MCF 10A (cell line): ENCODE results near the gene PGC. TPM values are rescaled to one million over a fixed set of nuclear protein-coding genes. Genes with fewer than 3 reads are reported as not detected.
A peak's percentile ranks its signal among the peaks of the same experiment; 100 is the strongest.

Experiments
- BruUV-seq: library from RNA; stranded (reverse); fragments of 400-500 nt; replicated peaks from 2 replicates; lab custom pipeline; 2021; lab: Mats Ljungman, UMichigan
- CTCF ChIA-PET: fragments of 300-600 bp; sonication (Branson Sonifier 250); formaldehyde crosslinking; extraction: SDS; loops from one replicate; lab custom pipeline; 2021; ENCODE audit warnings: antibody characterized with exemption, inconsistent platforms; lab: Yijun Ruan, JAX
- POLR2A ChIA-PET: fragments of 300-600, 350-650 bp; sonication (Branson Sonifier 250); formaldehyde crosslinking; extraction: SDS; loops from one replicate; lab custom pipeline; 2020; ENCODE audit warnings: antibody characterized with exemption, inconsistent platforms; lab: Yijun Ruan, JAX
- DNase-seq: peaks from one replicate; pipeline ENCODE4 v3.0.0-alpha.2; 2018; ENCODE audit not compliant: unreplicated experiment
- H3K27ac Mint-ChIP-seq: one replicate; pipeline ENCODE4 v1.8.0; 2022; ENCODE audit warnings: mild to moderate bottlenecking, low read depth, mixed read lengths; ENCODE audit not compliant: unreplicated experiment
- H3K27me3 Mint-ChIP-seq: one replicate; pipeline ENCODE4 v1.8.0; 2022; ENCODE audit warnings: mixed read lengths; ENCODE audit not compliant: insufficient read depth, unreplicated experiment
- H3K36me3 Mint-ChIP-seq: one replicate; pipeline ENCODE4 v1.8.0; 2022; ENCODE audit warnings: mild to moderate bottlenecking, moderate library complexity, mixed read lengths; ENCODE audit not compliant: insufficient read depth, unreplicated experiment
- H3K4me1 Mint-ChIP-seq: one replicate; pipeline ENCODE4 v1.8.0; 2022; ENCODE audit warnings: mixed read lengths; ENCODE audit not compliant: insufficient read depth, unreplicated experiment
- H3K4me3 Mint-ChIP-seq: one replicate; pipeline ENCODE4 v1.8.0; 2022; ENCODE audit warnings: mild to moderate bottlenecking, moderate library complexity, mixed read lengths; ENCODE audit not compliant: unreplicated experiment
- H3K9me3 Mint-ChIP-seq: one replicate; pipeline ENCODE4 v1.8.0; 2022; ENCODE audit warnings: mixed read lengths; ENCODE audit not compliant: unreplicated experiment
- CTCF ChIP-seq: fragments of 200-600 bp; IDR thresholded peaks from one replicate; pipeline ENCODE4 v1.8.0; 2022; ENCODE audit warnings: antibody characterized with exemption, mild to moderate bottlenecking; ENCODE audit not compliant: unreplicated experiment
- intact Hi-C: fragments of 100-400 bp; cut with micrococcal nuclease; formaldehyde crosslinking; loops from 2 replicates; pipeline ENCODE4 v1.14.1; 2022
- total RNA-seq: library from RNA; stranded (reverse); gene quantifications from 2 replicates; pipeline ENCODE4 v1.2.3, GENCODE V29; 2022

PGC gene
- total RNA-seq, 1 experiment from 2014 or later: not detected

DNA sequence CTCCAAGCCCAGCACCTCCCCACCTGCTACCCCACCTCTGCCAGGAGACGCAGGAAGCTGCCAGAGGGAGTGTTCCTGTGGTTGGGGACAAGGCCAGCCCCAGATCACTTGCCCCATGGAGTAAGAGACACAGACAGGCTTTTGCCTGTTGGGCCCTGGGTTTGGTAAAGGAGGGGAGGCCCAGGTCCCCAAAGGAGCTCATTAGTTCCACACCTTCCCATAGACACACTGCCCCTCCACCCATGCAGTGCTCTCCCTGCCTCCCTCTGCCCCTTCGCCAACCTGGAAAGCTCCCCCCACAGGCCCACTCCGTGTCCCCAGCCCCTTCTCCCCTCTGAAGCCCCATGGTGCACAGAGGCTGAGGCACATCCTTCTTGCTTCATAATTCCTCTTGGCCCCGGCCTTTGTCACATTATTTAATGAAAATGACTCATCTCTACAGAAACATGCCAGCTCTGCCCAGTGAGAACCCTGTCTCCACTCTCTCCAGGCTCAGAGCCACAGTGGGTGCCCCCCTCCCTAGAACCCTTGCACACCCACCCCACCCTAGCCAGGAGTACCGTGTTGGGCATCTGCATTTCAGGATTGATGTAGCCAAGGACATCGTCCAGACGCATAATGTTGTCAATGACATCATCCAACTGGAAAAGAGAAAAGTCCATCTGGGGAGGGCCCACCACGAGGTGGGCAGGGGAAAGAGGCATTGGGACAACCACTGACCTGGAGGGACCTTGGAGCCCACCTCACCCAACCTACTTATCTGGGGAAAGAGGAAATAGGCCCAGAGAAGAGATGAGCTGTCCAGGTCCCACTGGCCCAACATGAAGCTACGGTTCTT is 57.8 kb downstream of the PGC start:
- Mint-ChIP-seq H3K36me3 (peaks cover 39% of the 10 kb centered on the region), H3K27me3 (no peaks in the 10 kb centered on the region), H3K4me1 (peaks cover 7% of the 10 kb centered on the region), H3K4me3 (no peak overlapping the region), H3K27ac (no peak overlapping the region), H3K9me3 (no peaks in the 10 kb centered on the region)
- DNase-seq: peak; percentile 53
- intact Hi-C loops: no loop called here
- CTCF ChIA-PET: interaction anchor here (0.6 to 8.3 kb wide), 14 partner anchors 10 to 499 kb away, joined by 3 to 137 read pairs (median 4); no protein-coding TSS in a partner anchor
- no peak for TF ChIP-seq CTCF
- BruUV-seq: no TSS peak
- POLR2A ChIA-PET: interaction anchor here (0.6 kb wide), 1 partner anchor 98 kb away, joined by 3 read pairs; no protein-coding TSS in a partner anchor

DNA sequence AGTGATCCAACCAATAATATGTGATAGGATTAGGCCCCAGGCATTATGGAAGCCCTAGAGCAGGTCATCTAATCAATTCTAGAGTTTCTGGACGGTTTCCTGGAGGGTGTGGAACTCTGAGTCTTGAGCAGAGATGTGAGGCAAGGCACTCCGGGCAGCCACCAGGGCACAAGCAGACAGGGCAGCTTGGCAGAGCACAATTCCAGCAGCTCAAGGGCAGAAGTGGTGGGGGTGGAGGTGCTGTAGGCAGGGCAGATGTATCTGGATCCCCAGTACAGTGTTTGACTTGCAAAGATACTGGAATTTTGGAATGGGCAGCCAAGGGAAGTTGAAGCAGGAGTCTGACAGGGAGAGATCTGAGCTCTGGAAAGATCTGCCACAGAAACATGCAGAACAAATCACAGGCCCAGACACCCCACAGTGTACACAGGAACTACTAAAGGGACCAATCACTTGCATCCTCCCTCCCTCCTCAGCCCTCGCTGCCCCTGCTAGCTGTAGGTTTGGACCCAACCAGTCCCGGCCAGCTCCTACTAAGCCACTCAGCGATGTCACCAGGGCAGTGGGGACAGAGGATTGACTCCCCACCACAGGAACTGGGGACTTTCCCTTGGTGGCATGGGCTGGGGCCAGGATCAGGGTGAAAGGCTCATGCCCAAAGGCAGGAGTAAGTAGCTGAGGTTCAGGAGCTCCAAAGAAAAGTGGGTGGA is 58.8 kb downstream of the PGC start:
- Mint-ChIP-seq H3K4me1 (peaks cover 7% of the 10 kb centered on the region), H3K27me3 (no peaks in the 10 kb centered on the region), H3K9me3 (no peaks in the 10 kb centered on the region), H3K36me3 (peaks cover 46% of the 10 kb centered on the region), H3K4me3 (no peak overlapping the region), H3K27ac (no peak overlapping the region)
- POLR2A ChIA-PET: no interaction called here
- TF ChIP-seq CTCF: no peak
- CTCF ChIA-PET: interaction anchor here (0.6 to 8.3 kb wide), 10 partner anchors 16 to 320 kb away, joined by 3 to 137 read pairs (median 3); partner anchors contain the start of gene FRS3
- intact Hi-C loops: no loop called here
- DNase-seq: no peak
- no TSS peak for BruUV-seq

GRCh38 chr6:41687501-41688175 is 59.6 kb downstream of the PGC start:
- intact Hi-C loops: no loop called here
- no peak for TF ChIP-seq CTCF
- H3K4me1 Mint-ChIP-seq: peaks cover 7% of the 10 kb centered on the region
- no peaks in the 10 kb centered on the region for H3K9me3 Mint-ChIP-seq
- no peaks in the 10 kb centered on the region for H3K27me3 Mint-ChIP-seq
- POLR2A ChIA-PET: no interaction called here
- no peak overlapping the region for H3K4me3 Mint-ChIP-seq
- H3K27ac Mint-ChIP-seq: no peak overlapping the region
- no TSS peak for BruUV-seq
- CTCF ChIA-PET: interaction anchor here (0.6 to 8.3 kb wide), 6 partner anchors 11 to 322 kb away, joined by 3 to 137 read pairs (median 4); partner anchors contain the start of gene FRS3
- DNase-seq: no peak
- peaks cover 49% of the 10 kb centered on the region for H3K36me3 Mint-ChIP-seq

Other genes starting within 250 kb of the PGC start
- 16.5 and 18.4 TPM in 2 replicates for gene FOXP4, start 201.0 kb downstream of the PGC start, total RNA-seq
- gene MDFI, start 108.9 kb downstream of the PGC start, total RNA-seq: 39.1 and 59.1 TPM in 2 replicates
- gene TFEB, start 11.8 kb downstream of the PGC start, total RNA-seq: 11.8 and 16.2 TPM in 2 replicates
- 3.9 and 5.3 TPM in 2 replicates for gene FRS3, start 32.5 kb upstream of the PGC start, total RNA-seq
- 0.93 and 1.5 TPM in 2 replicates for gene PRICKLE4, start 33.4 kb upstream of the PGC start, total RNA-seq
- gene TOMM6, start 40.3 kb upstream of the PGC start, total RNA-seq: 202 and 227 TPM in 2 replicates
- 4.1 and 4.3 TPM in 2 replicates for gene USP49, start 148.0 kb upstream of the PGC start, total RNA-seq
- gene MED20, start 173.7 kb upstream of the PGC start, total RNA-seq: 27.6 and 29.2 TPM in 2 replicates
- 45.0 and 58.0 TPM in 2 replicates for gene BYSL, start 174.1 kb upstream of the PGC start, total RNA-seq
- 52.5 and 75.8 TPM in 2 replicates for gene CCND3, start 194.4 kb upstream of the PGC start, total RNA-seq